K562 (cell line): ENCODE results near the gene ZNF41. TPM values are rescaled to one million over a fixed set of nuclear protein-coding genes. Genes with fewer than 3 reads are reported as not detected.

Source experiments
- HDAC3 ChIP-seq: fragments of 450-650 bp; IDR thresholded peaks from 2 replicates; pipeline ENCODE4 v1.6.1; 2018; ENCODE audit warnings: borderline replicate concordance, mild to moderate bottlenecking, moderate library complexity; ENCODE audit not compliant: partially characterized antibody
- U2AF1 ChIP-seq: fragments of 200-400 bp; formaldehyde crosslinking; optimal IDR thresholded peaks from 2 replicates; pipeline ENCODE3; 2017; ENCODE audit warnings: mild to moderate bottlenecking, low read depth, low read length, moderate library complexity
- ZNF274 ChIP-seq: IDR thresholded peaks from 2 replicates; pipeline ENCODE4 v1.6.1; 2011; ENCODE audit warnings: low read depth, mild to moderate bottlenecking, low read length, moderate library complexity, borderline replicate concordance
- ZNF57 ChIP-seq: fragments of 450-650 bp; formaldehyde crosslinking; IDR thresholded peaks from 2 replicates; pipeline ENCODE4 v1.4.0; 2020; ENCODE audit warnings: mild to moderate bottlenecking, moderate library complexity
- polyA plus RNA-seq, 8 experiments: library from polyadenylated mRNA; depleted of rRNA in 4 of 8; stranded (reverse) in 5 of 8; unstranded in 3 of 8; fragments of >200 nt; fragmentation: Nextera tagmentation in 2 of 8; fragmentation: Illumina TruSeq in 1 of 8; extraction: Ambion mirVana in 2 of 8; extraction: Trizol in 1 of 8; gene quantifications; 2 replicates each; pipeline versions ENCODE4 v1.2.1 to v1.2.3, GENCODE V29; 2011 to 2014; ENCODE audit warnings: inconsistent platforms in 1 of 8, missing spikeins in 1 of 8
- total RNA-seq, 7 experiments: library from RNA; depleted of rRNA in 6 of 7; stranded (reverse); fragments of >200 nt in 6 of 7; fragmentation: Illumina TruSeq in 2 of 7; extraction: Trizol in 2 of 7; gene quantifications; 2 replicates each; pipeline versions ENCODE4 v1.2.1 to v1.2.3, GENCODE V29; 2011 to 2021; ENCODE audit warnings: low replicate concordance in 1 of 7
- TF ChIP-seq, protein P1 (sequence below): fragments of 200-600 bp; sonication (generic); IDR thresholded peaks from one replicate; pipeline ENCODE4 v1.6.1; 2012; ENCODE audit warnings: mild to moderate bottlenecking, low read depth, low read length, inconsistent platforms
- TF ChIP-seq, protein P2 (sequence below): fragments of 450-650 bp; formaldehyde crosslinking; IDR thresholded peaks from 2 replicates; pipeline ENCODE4 v1.4.0; 2020; ENCODE audit warnings: mild to moderate bottlenecking, mixed read lengths

ZNF41 gene
- total and polyA plus RNA-seq, 9 of the 15 experiments (the other 6 are each of a cell fraction or from before 2014, with no cell fraction given), result 0.53 to 8.6 (median 6.6) TPM

DNA sequence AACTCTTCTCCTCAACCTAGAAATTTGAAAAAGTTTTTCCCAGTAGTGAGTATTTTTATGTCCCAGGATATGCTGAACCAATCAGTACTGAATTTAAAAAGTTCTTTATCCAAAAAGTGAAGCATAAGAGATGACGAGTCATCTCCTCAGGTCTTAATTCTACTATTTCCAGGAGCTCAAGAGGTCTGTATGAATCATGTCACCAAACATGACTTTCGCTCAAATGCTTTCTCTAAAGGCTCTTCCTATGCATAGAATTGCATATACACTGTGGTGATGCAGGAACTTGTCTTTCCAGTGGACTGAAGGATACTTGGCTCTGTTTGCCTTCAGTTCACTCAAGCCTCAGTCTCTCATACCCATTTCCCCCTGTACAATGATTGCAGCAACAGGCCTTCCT lies 36.1 kb downstream of the ZNF41 start (continued):
- TF ChIP-seq, protein P1, sequence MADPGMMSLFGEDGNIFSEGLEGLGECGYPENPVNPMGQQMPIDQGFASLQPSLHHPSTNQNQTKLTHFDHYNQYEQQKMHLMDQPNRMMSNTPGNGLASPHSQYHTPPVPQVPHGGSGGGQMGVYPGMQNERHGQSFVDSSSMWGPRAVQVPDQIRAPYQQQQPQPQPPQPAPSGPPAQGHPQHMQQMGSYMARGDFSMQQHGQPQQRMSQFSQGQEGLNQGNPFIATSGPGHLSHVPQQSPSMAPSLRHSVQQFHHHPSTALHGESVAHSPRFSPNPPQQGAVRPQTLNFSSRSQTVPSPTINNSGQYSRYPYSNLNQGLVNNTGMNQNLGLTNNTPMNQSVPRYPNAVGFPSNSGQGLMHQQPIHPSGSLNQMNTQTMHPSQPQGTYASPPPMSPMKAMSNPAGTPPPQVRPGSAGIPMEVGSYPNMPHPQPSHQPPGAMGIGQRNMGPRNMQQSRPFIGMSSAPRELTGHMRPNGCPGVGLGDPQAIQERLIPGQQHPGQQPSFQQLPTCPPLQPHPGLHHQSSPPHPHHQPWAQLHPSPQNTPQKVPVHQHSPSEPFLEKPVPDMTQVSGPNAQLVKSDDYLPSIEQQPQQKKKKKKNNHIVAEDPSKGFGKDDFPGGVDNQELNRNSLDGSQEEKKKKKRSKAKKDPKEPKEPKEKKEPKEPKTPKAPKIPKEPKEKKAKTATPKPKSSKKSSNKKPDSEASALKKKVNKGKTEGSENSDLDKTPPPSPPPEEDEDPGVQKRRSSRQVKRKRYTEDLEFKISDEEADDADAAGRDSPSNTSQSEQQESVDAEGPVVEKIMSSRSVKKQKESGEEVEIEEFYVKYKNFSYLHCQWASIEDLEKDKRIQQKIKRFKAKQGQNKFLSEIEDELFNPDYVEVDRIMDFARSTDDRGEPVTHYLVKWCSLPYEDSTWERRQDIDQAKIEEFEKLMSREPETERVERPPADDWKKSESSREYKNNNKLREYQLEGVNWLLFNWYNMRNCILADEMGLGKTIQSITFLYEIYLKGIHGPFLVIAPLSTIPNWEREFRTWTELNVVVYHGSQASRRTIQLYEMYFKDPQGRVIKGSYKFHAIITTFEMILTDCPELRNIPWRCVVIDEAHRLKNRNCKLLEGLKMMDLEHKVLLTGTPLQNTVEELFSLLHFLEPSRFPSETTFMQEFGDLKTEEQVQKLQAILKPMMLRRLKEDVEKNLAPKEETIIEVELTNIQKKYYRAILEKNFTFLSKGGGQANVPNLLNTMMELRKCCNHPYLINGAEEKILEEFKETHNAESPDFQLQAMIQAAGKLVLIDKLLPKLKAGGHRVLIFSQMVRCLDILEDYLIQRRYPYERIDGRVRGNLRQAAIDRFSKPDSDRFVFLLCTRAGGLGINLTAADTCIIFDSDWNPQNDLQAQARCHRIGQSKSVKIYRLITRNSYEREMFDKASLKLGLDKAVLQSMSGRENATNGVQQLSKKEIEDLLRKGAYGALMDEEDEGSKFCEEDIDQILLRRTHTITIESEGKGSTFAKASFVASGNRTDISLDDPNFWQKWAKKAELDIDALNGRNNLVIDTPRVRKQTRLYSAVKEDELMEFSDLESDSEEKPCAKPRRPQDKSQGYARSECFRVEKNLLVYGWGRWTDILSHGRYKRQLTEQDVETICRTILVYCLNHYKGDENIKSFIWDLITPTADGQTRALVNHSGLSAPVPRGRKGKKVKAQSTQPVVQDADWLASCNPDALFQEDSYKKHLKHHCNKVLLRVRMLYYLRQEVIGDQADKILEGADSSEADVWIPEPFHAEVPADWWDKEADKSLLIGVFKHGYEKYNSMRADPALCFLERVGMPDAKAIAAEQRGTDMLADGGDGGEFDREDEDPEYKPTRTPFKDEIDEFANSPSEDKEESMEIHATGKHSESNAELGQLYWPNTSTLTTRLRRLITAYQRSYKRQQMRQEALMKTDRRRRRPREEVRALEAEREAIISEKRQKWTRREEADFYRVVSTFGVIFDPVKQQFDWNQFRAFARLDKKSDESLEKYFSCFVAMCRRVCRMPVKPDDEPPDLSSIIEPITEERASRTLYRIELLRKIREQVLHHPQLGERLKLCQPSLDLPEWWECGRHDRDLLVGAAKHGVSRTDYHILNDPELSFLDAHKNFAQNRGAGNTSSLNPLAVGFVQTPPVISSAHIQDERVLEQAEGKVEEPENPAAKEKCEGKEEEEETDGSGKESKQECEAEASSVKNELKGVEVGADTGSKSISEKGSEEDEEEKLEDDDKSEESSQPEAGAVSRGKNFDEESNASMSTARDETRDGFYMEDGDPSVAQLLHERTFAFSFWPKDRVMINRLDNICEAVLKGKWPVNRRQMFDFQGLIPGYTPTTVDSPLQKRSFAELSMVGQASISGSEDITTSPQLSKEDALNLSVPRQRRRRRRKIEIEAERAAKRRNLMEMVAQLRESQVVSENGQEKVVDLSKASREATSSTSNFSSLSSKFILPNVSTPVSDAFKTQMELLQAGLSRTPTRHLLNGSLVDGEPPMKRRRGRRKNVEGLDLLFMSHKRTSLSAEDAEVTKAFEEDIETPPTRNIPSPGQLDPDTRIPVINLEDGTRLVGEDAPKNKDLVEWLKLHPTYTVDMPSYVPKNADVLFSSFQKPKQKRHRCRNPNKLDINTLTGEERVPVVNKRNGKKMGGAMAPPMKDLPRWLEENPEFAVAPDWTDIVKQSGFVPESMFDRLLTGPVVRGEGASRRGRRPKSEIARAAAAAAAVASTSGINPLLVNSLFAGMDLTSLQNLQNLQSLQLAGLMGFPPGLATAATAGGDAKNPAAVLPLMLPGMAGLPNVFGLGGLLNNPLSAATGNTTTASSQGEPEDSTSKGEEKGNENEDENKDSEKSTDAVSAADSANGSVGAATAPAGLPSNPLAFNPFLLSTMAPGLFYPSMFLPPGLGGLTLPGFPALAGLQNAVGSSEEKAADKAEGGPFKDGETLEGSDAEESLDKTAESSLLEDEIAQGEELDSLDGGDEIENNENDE, result no peak
- TF ChIP-seq, protein P2, sequence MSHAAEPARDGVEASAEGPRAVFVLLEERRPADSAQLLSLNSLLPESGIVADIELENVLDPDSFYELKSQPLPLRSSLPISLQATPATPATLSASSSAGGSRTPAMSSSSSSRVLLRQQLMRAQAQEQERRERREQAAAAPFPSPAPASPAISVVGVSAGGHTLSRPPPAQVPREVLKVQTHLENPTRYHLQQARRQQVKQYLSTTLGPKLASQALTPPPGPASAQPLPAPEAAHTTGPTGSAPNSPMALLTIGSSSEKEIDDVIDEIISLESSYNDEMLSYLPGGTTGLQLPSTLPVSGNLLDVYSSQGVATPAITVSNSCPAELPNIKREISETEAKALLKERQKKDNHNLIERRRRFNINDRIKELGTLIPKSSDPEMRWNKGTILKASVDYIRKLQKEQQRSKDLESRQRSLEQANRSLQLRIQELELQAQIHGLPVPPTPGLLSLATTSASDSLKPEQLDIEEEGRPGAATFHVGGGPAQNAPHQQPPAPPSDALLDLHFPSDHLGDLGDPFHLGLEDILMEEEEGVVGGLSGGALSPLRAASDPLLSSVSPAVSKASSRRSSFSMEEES (CRISPR knock-in tag), result no peak
- TF ChIP-seq ZNF57 (CRISPR knock-in tag) (no peak), HDAC3 (no peak), ZNF274 (no peak), U2AF1 (no peak)
